K562 (cell line): ENCODE data around the gene VSIG4. TPM values are rescaled to one million over a fixed set of nuclear protein-coding genes. Genes with fewer than 3 reads are reported as not detected.

ENCODE experiments used
- DPF2 ChIP-seq: fragments of 450-650 bp; IDR thresholded peaks from 2 replicates; pipeline ENCODE4 v1.6.1; 2016
- E2F8 ChIP-seq: fragments of 450-650 bp; IDR thresholded peaks from 2 replicates; pipeline ENCODE4 v1.7.1; 2018; ENCODE audit warnings: mild to moderate bottlenecking, low read depth; ENCODE audit not compliant: partially characterized antibody
- ETV5 ChIP-seq: sonication (generic); formaldehyde crosslinking; IDR thresholded peaks from 2 replicates; pipeline ENCODE4 v1.4.0; 2020; ENCODE audit warnings: low read depth, mild to moderate bottlenecking, missing genetic modification reagents
- FOXM1 ChIP-seq, 2 experiments: fragments of 450-650 bp in 1 of 2; sonication (generic) in 1 of 2; formaldehyde crosslinking in 1 of 2; IDR thresholded peaks; 2 replicates each; pipeline versions ENCODE4 v1.6.1 to v1.9.0; 2017 to 2022; ENCODE audit warnings: low read depth in 2 of 2, mild to moderate bottlenecking in 2 of 2, missing genetic modification reagents in 1 of 2, moderate library complexity in 1 of 2
- HMBOX1 ChIP-seq: sonication (generic); IDR thresholded peaks from 2 replicates; pipeline ENCODE4 v1.6.1; 2016
- ILK ChIP-seq: fragments of 450-650 bp; IDR thresholded peaks from 2 replicates; pipeline ENCODE4 v1.6.1; 2016; ENCODE audit warnings: missing genetic modification characterization, low read depth, mild to moderate bottlenecking, missing compliant biosample characterization, moderate library complexity, borderline replicate concordance
- LEF1 ChIP-seq: fragments of 450-650 bp; IDR thresholded peaks from 2 replicates; pipeline ENCODE4 v1.6.1; 2016; ENCODE audit warnings: mild to moderate bottlenecking
- NCOA4 ChIP-seq: fragments of 450-650 bp; IDR thresholded peaks from 2 replicates; pipeline ENCODE4 v1.6.1; 2018; ENCODE audit warnings: mild to moderate bottlenecking; ENCODE audit not compliant: partially characterized antibody
- NR4A1 ChIP-seq, 2 experiments: fragments of 250-450 bp in 1 of 2; fragments of 450-650 bp in 1 of 2; sonication (Bioruptor Pico) in 1 of 2; IDR thresholded peaks; 2 replicates each; pipeline versions ENCODE4 v1.4.0 to v1.6.1; 2016 to 2020; ENCODE audit warnings: mild to moderate bottlenecking in 2 of 2, missing compliant biosample characterization in 1 of 2, missing genetic modification characterization in 1 of 2, moderate library complexity in 1 of 2
- PHB2 ChIP-seq: fragments of 450-650 bp; IDR thresholded peaks from 2 replicates; pipeline ENCODE4 v1.6.1; 2017; ENCODE audit warnings: low read depth
- POLR2B ChIP-seq: fragments of 450-650 bp; IDR thresholded peaks from 2 replicates; pipeline ENCODE4 v1.6.1; 2018; ENCODE audit warnings: low read depth; ENCODE audit not compliant: partially characterized antibody
- RBM22 ChIP-seq: fragments of 200-400 bp; formaldehyde crosslinking; IDR thresholded peaks from 2 replicates; pipeline ENCODE4 v1.6.1; 2018; ENCODE audit warnings: low read length, low read depth; ENCODE audit not compliant: poor library complexity, severe bottlenecking
- RFX1 ChIP-seq: fragments of 450-650 bp; IDR thresholded peaks from 2 replicates; pipeline ENCODE4 v1.6.1; 2016; ENCODE audit warnings: mild to moderate bottlenecking, moderate library complexity
- SP1 ChIP-seq: sonication (generic); formaldehyde crosslinking; IDR thresholded peaks from 2 replicates; pipeline ENCODE4 v1.8.1; 2022; ENCODE audit warnings: mild to moderate bottlenecking, missing genetic modification reagents
- SUPT5H ChIP-seq: fragments of 450-650 bp; IDR thresholded peaks from 2 replicates; pipeline ENCODE4 v1.6.1; 2016
- U2AF1 ChIP-seq: fragments of 200-400 bp; formaldehyde crosslinking; optimal IDR thresholded peaks from 2 replicates; pipeline ENCODE3; 2017; ENCODE audit warnings: mild to moderate bottlenecking, low read depth, low read length, moderate library complexity
- UBTF ChIP-seq, 2 experiments: IDR thresholded peaks; 2 replicates each; pipeline ENCODE4 v1.6.1; 2012; ENCODE audit warnings: improper control_type of control experiment in 2 of 2, low read depth in 2 of 2, low read length in 2 of 2, borderline replicate concordance in 1 of 2
- WHSC1 ChIP-seq: IDR thresholded peaks from one replicate; pipeline ENCODE4 v1.6.1; 2012; ENCODE audit warnings: low read length, control low read depth, inconsistent platforms
- XRCC4 ChIP-seq: IDR thresholded peaks from one replicate; pipeline ENCODE4 v1.6.1; 2011; ENCODE audit not compliant: insufficient read depth, insufficient read length; ENCODE audit errors: extremely low read depth
- YY1 ChIP-seq, 3 experiments: IDR thresholded peaks; 2 replicates each; pipeline ENCODE4 v1.6.1; 2011; ENCODE audit warnings: low read length in 2 of 3, mild to moderate bottlenecking in 2 of 3, moderate library complexity in 2 of 3, borderline replicate concordance in 1 of 3, control low read depth in 1 of 3, low read depth in 1 of 3; ENCODE audit not compliant: insufficient read depth in 3 of 3, insufficient replicate concordance in 2 of 3, control insufficient read depth in 1 of 3, insufficient read length in 1 of 3; ENCODE audit errors: extremely low read depth in 1 of 3
- ZNF212 ChIP-seq: fragments of 450-650 bp; formaldehyde crosslinking; IDR thresholded peaks from 2 replicates; pipeline ENCODE4 v1.4.0; 2020; ENCODE audit warnings: mild to moderate bottlenecking
- ZNF586 ChIP-seq: fragments of 450-650 bp; formaldehyde crosslinking; conservative IDR thresholded peaks from 2 replicates; pipeline ENCODE4 v1.4.0; 2020; ENCODE audit warnings: mild to moderate bottlenecking, moderate library complexity
- ZNF589 ChIP-seq: fragments of 200-800 bp; sonication (Bioruptor generic); IDR thresholded peaks from 2 replicates; pipeline ENCODE4 v1.6.1; 2016; ENCODE audit warnings: low read depth, missing genetic modification characterization, missing compliant biosample characterization
- polyA plus RNA-seq, 8 experiments: library from polyadenylated mRNA; depleted of rRNA in 4 of 8; stranded (reverse) in 5 of 8; unstranded in 3 of 8; fragments of >200 nt; fragmentation: Nextera tagmentation in 2 of 8; fragmentation: Illumina TruSeq in 1 of 8; extraction: Ambion mirVana in 2 of 8; extraction: Trizol in 1 of 8; gene quantifications; 2 replicates each; pipeline versions ENCODE4 v1.2.1 to v1.2.3, GENCODE V29; 2011 to 2014; ENCODE audit warnings: inconsistent platforms in 1 of 8, missing spikeins in 1 of 8
- total RNA-seq, 7 experiments: library from RNA; depleted of rRNA in 6 of 7; stranded (reverse); fragments of >200 nt in 6 of 7; fragmentation: Illumina TruSeq in 2 of 7; extraction: Trizol in 2 of 7; gene quantifications; 2 replicates each; pipeline versions ENCODE4 v1.2.1 to v1.2.3, GENCODE V29; 2011 to 2021; ENCODE audit warnings: low replicate concordance in 1 of 7

VSIG4 gene
- total and polyA plus RNA-seq, 9 of the 15 experiments (the other 6 are each of a cell fraction or from before 2014, with no cell fraction given): 0.22 to 1.6 (median 0.46) TPM; not detected in 1

- TF ChIP-seq YY1 (IDR thresholded peaks at IDR 0.05; ENCODE audit: borderline replicate concordance in 1 of 3, control insufficient read depth in 1 of 3, extremely low read depth in 1 of 3, insufficient read depth in 3 of 3, insufficient read length in 1 of 3, insufficient replicate concordance in 2 of 3, low read depth in 1 of 3, low read length in 2 of 3) (no peak), RFX1 (no peak), UBTF (IDR thresholded peaks at IDR 0.05; ENCODE audit: borderline replicate concordance in 1 of 2, low read depth in 2 of 2, low read length in 2 of 2) (no peak), FOXM1 (IDR thresholded peaks at IDR 0.05; ENCODE audit: low read depth) (no peak), FOXM1 (CRISPR knock-in tag; IDR thresholded peaks at IDR 0.05; ENCODE audit: low read depth) (no peak), NR4A1 (CRISPR knock-in tag; IDR thresholded peaks at IDR 0.05) (no peak), NR4A1 (tag; IDR thresholded peaks at IDR 0.05) (no peak), RBM22 (no peak), POLR2B (peak; percentile 4), HMBOX1 (peak; percentile 98), DPF2 (no peak), ILK (tag) (no peak), ZNF212 (CRISPR knock-in tag) (no peak), ZNF586 (CRISPR knock-in tag) (no peak), U2AF1 (no peak), WHSC1 (no peak), LEF1 (no peak), XRCC4 (no peak), SUPT5H (peak; percentile 54), SP1 (CRISPR knock-in tag) (no peak), ETV5 (CRISPR knock-in tag) (no peak), ZNF589 (CRISPR knock-in tag) (no peak), E2F8 (no peak), PHB2 (no peak), NCOA4 (no peak)
Measured at GRCh38 chrX:66021401-66021764, 18.5 kb downstream of the VSIG4 start (continued).
